HG03442 (cell line): ENCODE data around the gene SGCA.

ENCODE experiments used
- ATAC-seq: cut with Tn5 transposase; IDR thresholded peaks from one replicate; pipeline ENCODE4 v1.9.1; 2021; ENCODE audit warnings: mild to moderate bottlenecking, moderate library complexity; ENCODE audit not compliant: unreplicated experiment

Gene SGCA

GRCh38 chr17:50219939-50220465, 54.2 kb downstream of the SGCA start:
- ATAC-seq = no peak

GRCh38 chr17:50220811-50221210, 55.0 kb downstream of the SGCA start:
- no peak for ATAC-seq

GRCh38 chr17:50221266-50221863, 55.6 kb downstream of the SGCA start:
- no peak for ATAC-seq

- no peak for ATAC-seq
These were observed 56.2 kb downstream of the SGCA start for GRCh38 chr17:50221864-50222545.

- ATAC-seq = no peak
These were observed 57.1 kb downstream of the SGCA start for GRCh38 chr17:50222922-50223321.
